Karpas-422 (cell line): ENCODE results near the gene OBP2A. TPM values are rescaled to one million over a fixed set of nuclear protein-coding genes. Genes with fewer than 3 reads are reported as not detected.
"Not testable (repeated sequence)": the region's sequence is repeated elsewhere in the genome, so short reads cannot be mapped to it uniquely, and the experiment has no call there.

Experiments used
- DNase-seq: peaks from one replicate; pipeline ENCODE4 v3.0.0-alpha.2; 2015
- H2AFZ ChIP-seq: fragments of 200-600 bp; sonication (generic); 2 replicates; pipeline ENCODE4 v1.6.1; 2014; ENCODE audit warnings: antibody characterized with exemption, low read length, mixed read lengths
- H3K27ac ChIP-seq: fragments of 200-600 bp; sonication (generic); 2 replicates; pipeline ENCODE4 v1.5.1; 2014; ENCODE audit warnings: mild to moderate bottlenecking, low read length, moderate library complexity
- H3K27me3 ChIP-seq: fragments of 200-600 bp; sonication (generic); 2 replicates; pipeline ENCODE4 v1.6.1; 2014; ENCODE audit warnings: low read length, mixed read lengths
- H3K36me3 ChIP-seq: fragments of 200-600 bp; sonication (generic); 2 replicates; pipeline ENCODE4 v1.6.1; 2014; ENCODE audit warnings: low read length, mixed read lengths; ENCODE audit not compliant: insufficient read depth
- H3K4me1 ChIP-seq: fragments of 200-600 bp; sonication (generic); 2 replicates; pipeline ENCODE4 v1.6.1; 2014; ENCODE audit warnings: mild to moderate bottlenecking, low read length, mixed read lengths
- H3K4me2 ChIP-seq: fragments of 200-600 bp; sonication (generic); 2 replicates; pipeline ENCODE4 v1.6.1; 2014; ENCODE audit warnings: low read length, low read depth, mild to moderate bottlenecking; ENCODE audit not compliant: poor library complexity, severe bottlenecking
- H3K4me3 ChIP-seq: fragments of 200-600 bp; sonication (generic); 2 replicates; pipeline ENCODE4 v1.5.1; 2014; ENCODE audit warnings: mild to moderate bottlenecking, antibody characterized with exemption, low read length, mixed read lengths
- H3K79me2 ChIP-seq: fragments of 200-600 bp; sonication (generic); 2 replicates; pipeline ENCODE4 v1.6.1; 2014; ENCODE audit warnings: mild to moderate bottlenecking, low read length, mixed read lengths
- H3K9ac ChIP-seq: fragments of 200-600 bp; sonication (generic); 2 replicates; pipeline ENCODE4 v1.6.0; 2014; ENCODE audit warnings: low read length
- H3K9me2 ChIP-seq: fragments of 200-600 bp; sonication (generic), shearing (Covaris generic); replicated peaks from 2 replicates; pipeline ENCODE4 v1.6.0; 2014; ENCODE audit warnings: mild to moderate bottlenecking, low read length, moderate library complexity; ENCODE audit not compliant: insufficient read depth
- H3K9me3 ChIP-seq: fragments of 300-700, 200-600 bp; sonication (generic); 2 replicates; pipeline ENCODE4 v1.6.1; 2014; ENCODE audit warnings: low read length, mixed read lengths
- H4K20me1 ChIP-seq: fragments of 200-600 bp; sonication (generic); 2 replicates; pipeline ENCODE4 v1.6.1; 2014; ENCODE audit warnings: mild to moderate bottlenecking, antibody characterized with exemption, low read length, low read depth; ENCODE audit not compliant: insufficient read depth
- total RNA-seq: library from RNA; depleted of rRNA; stranded (reverse); fragments of >200 nt; shearing (Covaris generic); gene quantifications from 2 replicates; pipeline ENCODE4 v1.2.3, GENCODE V29; 2014; ENCODE audit warnings: low replicate concordance

Gene OBP2A
- total RNA-seq, 1 experiment from 2014 or later = not detected

GRCh38 chr9:135507104-135508035, 38.6 kb upstream of the OBP2A start:
- Histone ChIP-seq H3K79me2 (peaks cover 3% of the 10 kb centered on the region; the same call in 1 of the 2 replicates), H3K36me3 (peaks cover 4% of the 10 kb centered on the region), H3K4me2 (no peak overlapping the region), H3K9ac (no peak overlapping the region), H3K27me3 (no peaks in the 10 kb centered on the region), H2AFZ (no peak overlapping the region), H3K27ac (no peak overlapping the region), H3K9me2 (no peaks in the 10 kb centered on the region), H3K4me1 (no peaks in the 10 kb centered on the region), H4K20me1 (peaks cover 23% of the 10 kb centered on the region; the same call in 1 of the 2 replicates), H3K9me3 (peaks cover 11% of the 10 kb centered on the region), H3K4me3 (no peak overlapping the region)
- no peak for DNase-seq

- Histone ChIP-seq H3K27ac (no peak overlapping the region), H3K36me3 (peaks cover 4% of the 10 kb centered on the region), H3K27me3 (no peaks in the 10 kb centered on the region), H3K9me2 (no peaks in the 10 kb centered on the region), H3K9ac (no peak overlapping the region), H3K79me2 (no peaks in the 10 kb centered on the region), H3K4me2 (no peak overlapping the region), H3K4me3 (no peak overlapping the region), H2AFZ (no peak overlapping the region), H3K4me1 (no peaks in the 10 kb centered on the region), H4K20me1 (0 out of 2 replicates have a peak, but pooled peaks cover 14% of the 10 kb centered on the region), H3K9me3 (peaks cover 11% of the 10 kb centered on the region)
- no peak for DNase-seq
Observed at GRCh38 chr9:135508211-135508820, 37.6 kb upstream of the OBP2A start.

- Histone ChIP-seq H3K27ac (no peak overlapping the region), H3K9me2 (no peaks in the 10 kb centered on the region), H3K4me2 (no peak overlapping the region), H4K20me1 (peaks cover 4% of the 10 kb centered on the region; the same call in 1 of the 2 replicates), H3K36me3 (peaks cover 4% of the 10 kb centered on the region), H3K9ac (no peak overlapping the region), H3K27me3 (no peaks in the 10 kb centered on the region), H3K9me3 (peaks cover 11% of the 10 kb centered on the region), H2AFZ (no peak overlapping the region), H3K4me3 (no peak overlapping the region), H3K4me1 (no peaks in the 10 kb centered on the region), H3K79me2 (no peaks in the 10 kb centered on the region)
- DNase-seq = no peak
Observed at GRCh38 chr9:135509458-135509857, 36.5 kb upstream of the OBP2A start.

- Histone ChIP-seq H3K9ac (no peak overlapping the region), H3K9me3 (peaks cover 11% of the 10 kb centered on the region), H3K9me2 (no peaks in the 10 kb centered on the region), H2AFZ (no peak overlapping the region), H3K4me2 (no peak overlapping the region), H3K27me3 (no peaks in the 10 kb centered on the region), H3K36me3 (no peaks in the 10 kb centered on the region), H3K4me1 (no peaks in the 10 kb centered on the region), H3K4me3 (no peak overlapping the region), H3K27ac (no peak overlapping the region), H4K20me1 (no peaks in the 10 kb centered on the region; the same call in 1 of the 2 replicates), H3K79me2 (no peaks in the 10 kb centered on the region)
- no peak for DNase-seq
Observed at GRCh38 chr9:135512241-135512603, 33.7 kb upstream of the OBP2A start.

GRCh38 chr9:135512904-135513303, 33.0 kb upstream of the OBP2A start:
- H2AFZ ChIP-seq = no peak overlapping the region
- H3K27me3 ChIP-seq = no peaks in the 10 kb centered on the region
- no peaks in the 10 kb centered on the region; the same call in 1 of the 2 replicates for H4K20me1 ChIP-seq
- no peaks in the 10 kb centered on the region for H3K36me3 ChIP-seq
- no peak for DNase-seq
- H3K9me3 ChIP-seq = peaks cover 11% of the 10 kb centered on the region
- H3K9me2 ChIP-seq = no peaks in the 10 kb centered on the region
- H3K4me1 ChIP-seq = no peaks in the 10 kb centered on the region
- H3K4me2 ChIP-seq = no peak overlapping the region
- no peak overlapping the region for H3K9ac ChIP-seq
- H3K4me3 ChIP-seq = no peak overlapping the region
- H3K27ac ChIP-seq = no peak overlapping the region
- no peaks in the 10 kb centered on the region for H3K79me2 ChIP-seq

GRCh38 chr9:135513351-135513846, 32.5 kb upstream of the OBP2A start:
- Histone ChIP-seq H4K20me1 (no peaks in the 10 kb centered on the region; the same call in 1 of the 2 replicates), H3K27ac (no peak overlapping the region), H2AFZ (no peak overlapping the region), H3K9me3 (peaks cover 11% of the 10 kb centered on the region), H3K27me3 (no peaks in the 10 kb centered on the region), H3K9me2 (no peaks in the 10 kb centered on the region), H3K4me1 (no peaks in the 10 kb centered on the region), H3K9ac (no peak overlapping the region), H3K36me3 (no peaks in the 10 kb centered on the region), H3K79me2 (no peaks in the 10 kb centered on the region), H3K4me2 (no peak overlapping the region), H3K4me3 (no peak overlapping the region)
- no peak for DNase-seq

- H3K27ac ChIP-seq, H3K9me2 ChIP-seq, DNase-seq, H4K20me1 ChIP-seq, H3K79me2 ChIP-seq, H3K4me3 ChIP-seq, H3K27me3 ChIP-seq, H2AFZ ChIP-seq, H3K9me3 ChIP-seq, H3K9ac ChIP-seq, H3K36me3 ChIP-seq, H3K4me1 ChIP-seq, H3K4me2 ChIP-seq: not testable (repeated sequence)
Observed at GRCh38 chr9:135513906-135514305, 32.0 kb upstream of the OBP2A start.

- no peaks in the 10 kb centered on the region for H3K9me2 ChIP-seq
- H3K36me3 ChIP-seq = no peaks in the 10 kb centered on the region
- peaks cover 1% of the 10 kb centered on the region for H3K9me3 ChIP-seq
- no peaks in the 10 kb centered on the region for H3K79me2 ChIP-seq
- H3K4me2 ChIP-seq = no peak overlapping the region
- no peaks in the 10 kb centered on the region for H3K27me3 ChIP-seq
- H3K4me1 ChIP-seq = no peaks in the 10 kb centered on the region
- H3K27ac ChIP-seq = no peak overlapping the region
- no peak overlapping the region for H3K4me3 ChIP-seq
- no peak overlapping the region for H3K9ac ChIP-seq
- H4K20me1 ChIP-seq = no peaks in the 10 kb centered on the region; the same call in 1 of the 2 replicates
- no peak for DNase-seq
- H2AFZ ChIP-seq = no peak overlapping the region
Observed at GRCh38 chr9:135514342-135515082, 31.4 kb upstream of the OBP2A start.
